HEK293T (cell line): ENCODE results near the gene HMCES.

Source experiments
- ARNT ChIP-seq: fragments of 450-650 bp; IDR thresholded peaks from 2 replicates; pipeline ENCODE4 v1.6.1; 2017; ENCODE audit warnings: mild to moderate bottlenecking
- BHLHE40 ChIP-seq: fragments of 450-650 bp; IDR thresholded peaks from 2 replicates; pipeline ENCODE4 v1.6.1; 2016; ENCODE audit warnings: mild to moderate bottlenecking, moderate library complexity, borderline replicate concordance
- CTBP1 ChIP-seq: fragments of 450-650 bp; IDR thresholded peaks from 2 replicates; pipeline ENCODE4 v1.6.1; 2016; ENCODE audit warnings: borderline replicate concordance
- FOXA1 ChIP-seq: fragments of 450-650 bp; IDR thresholded peaks from 2 replicates; pipeline ENCODE4 v1.6.1; 2016; ENCODE audit warnings: mild to moderate bottlenecking
- FOXK2 ChIP-seq: fragments of 450-650 bp; IDR thresholded peaks from 2 replicates; pipeline ENCODE4 v1.6.1; 2016; ENCODE audit warnings: mild to moderate bottlenecking
- FOXM1 ChIP-seq: fragments of 450-650 bp; IDR thresholded peaks from 2 replicates; pipeline ENCODE4 v1.6.1; 2017; ENCODE audit warnings: mild to moderate bottlenecking, borderline replicate concordance
- PKNOX1 ChIP-seq: fragments of 450-650 bp; IDR thresholded peaks from 2 replicates; pipeline ENCODE4 v1.6.1; 2016
- SP1 ChIP-seq: fragments of 450-650 bp; IDR thresholded peaks from 2 replicates; pipeline ENCODE4 v1.6.1; 2017
- SUZ12 ChIP-seq: fragments of 450-650 bp; IDR thresholded peaks from 2 replicates; pipeline ENCODE4 v1.6.1; 2016; ENCODE audit warnings: mild to moderate bottlenecking
- TARDBP ChIP-seq: fragments of 450-650 bp; IDR thresholded peaks from 2 replicates; pipeline ENCODE4 v1.6.1; 2016
- ZNF384 ChIP-seq: fragments of 450-650 bp; IDR thresholded peaks from 2 replicates; pipeline ENCODE4 v1.6.1; 2016

- TF ChIP-seq SP1, result no peak
- no peak for TF ChIP-seq ARNT
- no peak for TF ChIP-seq TARDBP
- TF ChIP-seq FOXA1, result no peak
- no peak for TF ChIP-seq BHLHE40
- TF ChIP-seq FOXK2, result no peak
- no peak for TF ChIP-seq PKNOX1
- no peak for TF ChIP-seq CTBP1
- TF ChIP-seq FOXM1, result no peak
- no peak for TF ChIP-seq ZNF384
- no peak for TF ChIP-seq SUZ12
These were observed 43.2 kb upstream of the HMCES start for GRCh38 chr3:129235344-129235917.
